Measurements from ENCODE around the gene RAB34.
"Not testable (repeated sequence)": the region's sequence is repeated elsewhere in the genome, so short reads cannot be mapped to it uniquely, and the experiment has no call there.

The RAB34 gene

GRCh38 chr17:28745786-28746411 lies 28.2 kb upstream of the RAB34 start:
- no peak for DNase-seq

- DNase-seq: no peak
Observed at GRCh38 chr17:28744972-28745785, 27.5 kb upstream of the RAB34 start.

GRCh38 chr17:28744104-28744971 lies 26.7 kb upstream of the RAB34 start:
- DNase-seq: no peak

GRCh38 chr17:28743243-28744103 lies 25.8 kb upstream of the RAB34 start, which contains the start of gene TRAF4:
Gene TRAF4, plus strand, starts transcription at chr17:28744011. Its CDS starts 102 bp downstream, at chr17:28744113.
- DNase-seq: peak; percentile 40

- no peak for DNase-seq
Observed at GRCh38 chr17:28741358-28742349, 24.0 kb upstream of the RAB34 start.

- DNase-seq: no peak
Observed at GRCh38 chr17:28740406-28741357, 23.0 kb upstream of the RAB34 start.

GRCh38 chr17:28738680-28739384 lies 21.2 kb upstream of the RAB34 start:
- DNase-seq: no peak

GRCh38 chr17:28737770-28738679 lies 20.4 kb upstream of the RAB34 start:
- DNase-seq: no peak

- DNase-seq: no peak
Observed at GRCh38 chr17:28737316-28737715, 19.6 kb upstream of the RAB34 start.

- not testable (repeated sequence) for DNase-seq
Observed at GRCh38 chr17:28735913-28736769, 18.5 kb upstream of the RAB34 start.

GRCh38 chr17:28735242-28735722 lies 17.6 kb upstream of the RAB34 start:
- no peak for DNase-seq

GRCh38 chr17:28734712-28735241 lies 17.1 kb upstream of the RAB34 start:
- DNase-seq: no peak

- DNase-seq: no peak
Observed at GRCh38 chr17:28733346-28733745, 15.7 kb upstream of the RAB34 start.

GRCh38 chr17:28729950-28730330 lies 12.3 kb upstream of the RAB34 start:
- DNase-seq: no peak

- DNase-seq: peak; percentile 71
Observed at GRCh38 chr17:28728364-28729200, 10.9 kb upstream of the RAB34 start, which contains the start of gene NEK8. Gene NEK8, plus strand, starts transcription at chr17:28728788. Its CDS starts 26 bp downstream, at chr17:28728814.
